Measurements from ENCODE around the gene GRIA4. TPM values are rescaled to one million over a fixed set of nuclear protein-coding genes. Genes with fewer than 3 reads are reported as not detected.
A peak's percentile ranks its signal among the peaks of the same experiment; 100 is the strongest.

Gene GRIA4
- total and polyA plus RNA-seq, 12 donors = not detected

DNA sequence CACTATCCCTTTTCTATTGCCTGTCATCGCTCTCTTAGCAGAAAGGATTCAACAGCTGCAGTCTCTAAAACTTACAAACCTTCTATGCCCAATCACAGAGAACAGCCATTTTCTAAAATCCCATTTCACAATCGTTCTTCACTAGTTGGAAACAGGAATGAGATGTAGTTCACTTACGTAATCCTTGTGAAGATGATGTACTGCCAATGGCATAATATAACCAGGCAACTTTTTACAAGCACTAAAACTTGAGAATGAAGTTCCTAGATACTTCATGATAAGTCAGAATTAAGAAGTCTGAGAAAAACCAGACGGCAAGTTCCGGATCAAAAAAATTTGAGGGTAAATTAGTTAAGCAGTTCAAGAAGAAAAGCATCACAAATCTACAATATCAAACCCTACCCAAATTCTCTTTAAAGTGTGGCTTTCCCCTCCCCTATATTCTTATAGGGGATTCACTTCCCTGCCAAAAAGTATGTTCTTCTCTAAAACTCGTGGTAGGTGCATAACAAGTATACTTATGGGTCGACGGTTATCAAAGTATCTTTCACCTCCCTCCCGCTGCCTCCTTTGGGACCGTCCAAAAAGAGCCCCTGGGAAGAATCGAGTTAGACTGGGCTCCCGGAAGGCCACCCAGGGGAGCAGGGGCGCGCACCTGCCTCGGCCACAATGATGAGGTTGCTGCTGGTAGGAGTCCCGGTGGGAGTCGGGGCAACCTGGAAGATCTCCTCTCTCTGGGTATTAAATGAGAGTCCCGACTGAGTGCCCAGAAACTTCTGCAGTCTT lies 411.5 kb downstream of the GRIA4 start:
- Histone ChIP-seq H3K36me3 (no peaks in the 10 kb centered on the region), H3K27ac (peak overlapping the region; percentile 53 to 87 (median 82)), H3K27me3 (no peaks in the 10 kb centered on the region), H3K4me1 (peaks cover 4 to 54% (median 39%) of the 10 kb centered on the region in 9 donors), H3K9me3 (no peaks in the 10 kb centered on the region), H3K4me3 (peak overlapping the region; percentile 71 to 95 (median 81))
- intact Hi-C loops (cut with DNase I) = loop anchor here in 3 of 10 donors (5.0 kb wide), 1 partner anchor 56 kb away; the partner anchor contains the start of genes AASDHPPT (in 3 of the 3) and KBTBD3 (in 3 of the 3)
- TF ChIP-seq, protein P1, sequence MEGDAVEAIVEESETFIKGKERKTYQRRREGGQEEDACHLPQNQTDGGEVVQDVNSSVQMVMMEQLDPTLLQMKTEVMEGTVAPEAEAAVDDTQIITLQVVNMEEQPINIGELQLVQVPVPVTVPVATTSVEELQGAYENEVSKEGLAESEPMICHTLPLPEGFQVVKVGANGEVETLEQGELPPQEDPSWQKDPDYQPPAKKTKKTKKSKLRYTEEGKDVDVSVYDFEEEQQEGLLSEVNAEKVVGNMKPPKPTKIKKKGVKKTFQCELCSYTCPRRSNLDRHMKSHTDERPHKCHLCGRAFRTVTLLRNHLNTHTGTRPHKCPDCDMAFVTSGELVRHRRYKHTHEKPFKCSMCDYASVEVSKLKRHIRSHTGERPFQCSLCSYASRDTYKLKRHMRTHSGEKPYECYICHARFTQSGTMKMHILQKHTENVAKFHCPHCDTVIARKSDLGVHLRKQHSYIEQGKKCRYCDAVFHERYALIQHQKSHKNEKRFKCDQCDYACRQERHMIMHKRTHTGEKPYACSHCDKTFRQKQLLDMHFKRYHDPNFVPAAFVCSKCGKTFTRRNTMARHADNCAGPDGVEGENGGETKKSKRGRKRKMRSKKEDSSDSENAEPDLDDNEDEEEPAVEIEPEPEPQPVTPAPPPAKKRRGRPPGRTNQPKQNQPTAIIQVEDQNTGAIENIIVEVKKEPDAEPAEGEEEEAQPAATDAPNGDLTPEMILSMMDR (IDR thresholded peaks at IDR 0.05) = no peak
- no peak for DNase-seq
- peak in 4 of 8 donors; percentile 1 to 9 (median 3) for ATAC-seq
- WGBS, 2 donors = 16% methylated on average over 18 of the region's 18 CpGs

GRCh38 chr11:106021967-106022794 lies 412.3 kb downstream of the GRIA4 start, which contains the start of gene MSANTD4:
Gene MSANTD4 (minus strand): TSS chr11:106022240. CDS start chr11:106010917, 11,323 bp downstream.
- Histone ChIP-seq H3K27me3 (peaks cover 0 to 6% (median 0%) of the 10 kb centered on the region in 7 donors), H3K36me3 (no peaks in the 10 kb centered on the region), H3K9me3 (peaks cover 0 to 4% (median 0%) of the 10 kb centered on the region in 11 donors), H3K4me1 (peaks cover 4 to 46% (median 31%) of the 10 kb centered on the region in 9 donors), H3K4me3 (peak within 1 kb of the TSS; percentile 71 to 95 (median 81)), H3K27ac (peak within 1 kb of the TSS; percentile 53 to 87 (median 84))
- ATAC-seq = peak; percentile 98 to 100 (median 99)
- TF ChIP-seq, protein P1 (IDR thresholded peaks at IDR 0.05) = peak in 1 of 9 donors; percentile 24
- DNase-seq = peak; percentile 98 to 100
- 1% methylated on average over 48 of the region's 48 CpGs for WGBS, 2 donors
- intact Hi-C loops (cut with DNase I) = loop anchor here in 8 of 10 donors (1.0 to 5.0 kb wide), 3 partner anchors 55 kb away; partner anchors contain the start of genes AASDHPPT (in 8 of the 8) and KBTBD3 (in 8 of the 8)

GRCh38 chr11:106022795-106023275 lies 413.0 kb downstream of the GRIA4 start:
- 94 to 96% methylated on average over 7 of the region's 7 CpGs for WGBS, 2 donors
- intact Hi-C loops (cut with DNase I) = loop anchor here in 8 of 10 donors (1.0 to 5.0 kb wide), 3 partner anchors 54 kb away; partner anchors contain the start of genes AASDHPPT (in 8 of the 8) and KBTBD3 (in 8 of the 8)
- Histone ChIP-seq H3K27ac (peak overlapping the region in 9 of 10 donors; percentile 80 to 85 (median 84)), H3K27me3 (peaks cover 0 to 6% (median 0%) of the 10 kb centered on the region in 7 donors), H3K4me3 (peak overlapping the region; percentile 29 to 95 (median 78)), H3K4me1 (peaks cover 4 to 43% (median 26%) of the 10 kb centered on the region in 9 donors), H3K36me3 (no peaks in the 10 kb centered on the region), H3K9me3 (peaks cover 0 to 4% (median 0%) of the 10 kb centered on the region in 11 donors)
- no peak for DNase-seq
- TF ChIP-seq, protein P1 (IDR thresholded peaks at IDR 0.05) = no peak
- ATAC-seq = no peak
